Stimulated activated CD4-positive, alpha-beta T cell treated with anti-CD3 and anti-CD28 coated beads, TNF-alpha, amount 100 ng/mL, for 1 hour (primary cell): ENCODE results near the gene TRAF6.
"Not testable (repeated sequence)": the region's sequence is repeated elsewhere in the genome, so short reads cannot be mapped to it uniquely, and the experiment has no call there.

Experiments used
- DNase-seq, 3 donors: peaks; one replicate each; pipeline ENCODE4 v3.0.0-alpha.2; 2020; ENCODE audit warnings: low read depth in 3 of 3, low spot score in 1 of 3

TRAF6 gene

GRCh38 chr11:36493332-36493731 is 16.7 kb downstream of the TRAF6 start:
- DNase-seq = no peak

DNA sequence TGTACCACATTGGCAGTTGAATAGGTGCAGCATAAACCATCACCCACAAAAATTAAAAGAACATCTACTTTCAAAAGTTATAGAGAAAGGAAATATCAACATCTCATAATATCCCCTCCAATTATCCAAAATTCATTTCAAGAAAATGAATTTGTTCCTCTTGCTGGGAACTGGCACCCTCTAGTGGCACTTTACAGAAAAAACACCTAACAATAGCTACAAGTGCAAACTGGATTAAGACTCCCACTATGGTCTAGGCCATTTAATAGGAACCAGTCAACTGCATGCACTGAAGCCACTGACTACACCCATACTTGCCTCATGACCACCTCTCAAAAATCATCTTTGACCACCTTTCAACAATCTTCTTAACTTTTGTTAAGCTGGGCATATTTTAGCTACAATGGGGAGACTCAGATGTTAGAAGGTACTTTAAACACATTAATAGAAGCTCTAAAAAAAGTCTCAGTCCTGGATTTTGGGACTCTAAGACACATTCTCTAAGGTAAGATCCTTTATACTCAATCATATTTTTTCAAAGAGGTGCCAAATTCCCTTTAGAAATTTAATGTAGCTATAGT is 17.3 kb downstream of the TRAF6 start:
- no peak for DNase-seq

DNA sequence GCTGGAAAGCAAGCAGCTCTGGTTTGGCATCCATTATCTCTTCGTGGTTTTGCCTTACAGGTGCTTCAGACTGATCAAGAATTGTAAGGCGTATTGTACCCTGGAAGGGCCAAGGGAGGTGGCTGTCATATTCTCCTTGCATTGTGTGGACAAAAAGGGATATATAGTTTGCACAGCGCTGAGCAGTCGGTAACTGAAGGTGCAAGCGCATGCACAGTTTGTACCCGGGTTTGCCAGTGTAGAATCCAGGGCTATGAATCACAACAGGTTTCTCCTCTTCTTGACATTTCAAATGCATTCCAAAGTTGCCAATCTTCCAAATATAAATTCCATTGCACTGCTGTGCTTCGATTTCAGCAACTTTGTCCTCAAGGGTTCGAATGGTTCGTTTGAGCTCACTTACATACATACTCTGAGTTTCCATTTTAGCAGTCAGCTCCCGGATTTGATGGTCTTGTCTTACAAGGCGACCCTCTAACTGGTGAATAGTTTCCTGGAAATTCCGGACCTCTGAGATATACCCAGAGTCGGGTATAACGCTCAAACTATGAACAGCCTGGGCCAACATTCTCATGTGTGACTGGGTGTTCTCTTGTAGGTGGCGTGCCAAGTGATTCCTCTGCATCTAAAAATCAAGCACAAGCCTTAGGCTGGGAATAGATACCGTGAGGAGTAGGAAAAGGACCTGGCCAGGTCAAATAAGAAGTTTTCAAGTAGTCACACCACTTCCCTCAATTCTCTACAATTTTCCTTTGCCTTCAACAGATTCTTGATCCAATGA is 19.9 kb downstream of the TRAF6 start:
- no peak for DNase-seq

DNA sequence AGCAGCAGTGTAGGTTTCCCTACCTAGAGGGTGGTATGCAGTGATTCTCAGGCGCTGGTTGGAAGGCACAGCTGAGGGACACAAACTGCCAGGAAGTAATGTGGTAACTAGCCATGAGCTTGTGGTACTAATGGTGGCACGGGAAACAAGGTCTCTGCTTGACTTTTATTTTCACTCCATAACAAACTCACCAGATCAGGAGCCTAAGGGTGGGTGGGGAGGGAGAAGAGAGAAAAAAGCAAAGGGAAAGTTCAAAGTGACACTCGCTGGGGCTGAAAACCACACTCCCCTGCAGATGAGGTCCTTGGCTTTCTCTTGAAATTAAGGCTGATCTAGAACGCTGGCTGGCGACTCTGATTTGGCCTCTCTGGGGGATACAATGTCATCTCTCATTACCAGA is 22.0 kb downstream of the TRAF6 start:
- DNase-seq = no peak

DNA sequence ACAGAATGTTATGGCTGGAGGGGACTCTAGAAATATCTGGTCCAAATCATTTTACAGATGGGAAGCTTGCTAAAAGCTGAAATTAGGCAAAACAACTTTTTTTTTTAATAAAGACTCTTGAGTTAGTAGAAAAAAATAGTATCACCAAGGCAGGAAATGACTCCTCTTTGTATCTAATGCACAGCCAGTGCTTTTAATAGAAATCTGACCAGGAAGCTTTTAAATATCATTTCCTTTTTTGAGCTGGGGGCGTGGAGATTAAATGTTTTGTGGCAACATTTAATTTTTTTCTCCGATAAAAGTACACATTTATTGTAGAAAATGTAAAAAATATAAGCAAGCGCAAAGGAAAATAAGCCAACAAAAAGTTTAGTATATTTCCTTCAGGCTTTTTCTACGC is 22.5 kb downstream of the TRAF6 start:
- no peak for DNase-seq

DNA sequence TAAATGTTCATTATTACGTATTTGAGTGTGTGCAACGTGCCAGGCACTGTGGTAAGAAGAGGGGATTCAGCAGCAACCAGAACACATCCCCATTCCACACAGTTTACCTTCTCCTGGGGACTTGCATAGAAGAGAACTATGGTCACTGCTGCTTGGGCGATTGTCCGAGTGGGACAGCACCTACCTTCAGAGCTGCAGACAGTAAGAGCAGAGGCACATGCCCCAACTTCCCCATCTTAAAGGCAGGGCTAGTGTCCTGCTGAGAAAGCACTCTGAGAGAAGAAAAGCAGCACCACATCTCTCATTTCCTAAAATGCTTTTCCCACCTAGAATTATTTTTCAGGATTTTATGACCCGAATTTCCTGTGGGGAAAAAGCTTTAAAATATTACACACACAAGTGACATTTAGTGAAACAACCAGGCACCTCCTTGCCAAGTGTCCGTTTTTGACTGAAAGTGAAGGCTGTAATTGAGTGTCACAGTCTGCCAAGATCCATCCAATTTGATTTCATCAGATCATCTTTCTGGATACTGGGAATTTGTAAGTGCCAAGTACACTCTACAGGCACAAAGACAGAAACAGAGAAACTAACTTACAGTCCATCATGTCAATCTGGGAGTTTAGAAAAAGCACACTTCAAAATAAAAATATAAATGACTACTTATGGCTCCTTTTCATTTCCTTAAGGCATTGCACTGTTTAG is 24.6 kb downstream of the TRAF6 start:
- DNase-seq = no peak

DNA sequence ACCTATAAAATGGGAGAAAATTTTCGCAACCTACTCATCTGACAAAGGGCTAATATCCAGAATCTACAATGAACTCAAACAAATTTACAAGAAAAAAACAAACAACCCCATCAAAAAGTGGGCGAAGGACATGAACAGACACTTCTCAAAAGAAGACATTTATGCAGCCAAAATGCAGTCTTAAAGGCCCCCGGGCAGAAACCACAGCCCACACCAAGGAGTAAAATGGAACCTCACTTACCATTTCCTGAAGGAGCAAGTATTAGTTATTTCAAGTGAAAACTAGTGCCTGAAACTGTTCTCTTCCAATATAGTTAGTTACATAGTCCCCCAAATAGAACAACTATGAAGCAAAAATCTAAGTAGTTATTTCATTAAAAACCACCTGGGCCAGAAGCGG is 27.0 kb downstream of the TRAF6 start:
- DNase-seq = not testable (repeated sequence)

DNA sequence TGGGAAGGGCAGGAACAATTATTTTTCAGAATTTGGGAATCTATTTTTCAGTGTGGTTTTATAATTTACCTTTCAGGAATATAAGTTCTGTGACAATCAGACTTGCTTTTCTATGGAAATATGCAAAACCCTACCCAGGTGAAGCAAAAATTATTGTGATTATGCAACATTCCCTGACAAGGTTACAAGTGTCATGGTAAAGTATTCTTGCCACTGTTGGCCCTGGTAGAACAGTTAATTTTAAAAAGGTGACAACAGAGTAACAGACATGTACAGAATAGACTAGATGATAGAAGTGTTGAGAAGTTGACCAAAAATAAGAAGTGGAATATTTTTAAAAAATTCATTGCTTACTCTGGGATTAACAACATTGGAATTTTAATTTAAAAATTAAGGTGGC is 29.2 kb downstream of the TRAF6 start:
- no peak for DNase-seq

GRCh38 chr11:36478700-36479329 is 31.3 kb downstream of the TRAF6 start:
- no peak for DNase-seq

- no peak for DNase-seq
These were observed 34.9 kb downstream of the TRAF6 start for GRCh38 chr11:36475192-36475591.

- no peak for DNase-seq
These were observed 38.5 kb downstream of the TRAF6 start for GRCh38 chr11:36471577-36471976.

- DNase-seq = no peak
These were observed 39.9 kb downstream of the TRAF6 start for GRCh38 chr11:36469881-36470802.

DNA sequence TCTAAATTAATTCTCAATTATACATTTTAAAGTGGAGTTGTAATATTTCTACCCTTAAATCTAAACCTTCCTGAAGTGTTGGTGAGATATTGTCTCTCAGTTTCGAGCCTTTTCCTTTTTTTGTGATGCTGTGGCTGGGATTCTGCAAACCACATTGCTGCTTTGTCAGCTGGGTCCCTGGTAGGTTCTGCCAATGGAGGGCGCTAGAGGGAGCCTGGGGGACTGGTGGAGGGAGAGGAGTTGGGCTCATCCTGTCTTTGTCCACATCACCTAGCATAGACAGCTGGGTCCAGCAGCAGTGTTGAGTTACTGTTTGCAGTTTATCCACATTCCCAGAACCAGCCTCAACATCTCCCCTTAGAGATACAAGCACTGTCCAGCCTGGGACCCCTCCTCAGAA is 41.0 kb downstream of the TRAF6 start:
- DNase-seq = no peak

GRCh38 chr11:36467916-36468315 is 42.2 kb downstream of the TRAF6 start:
- no peak for DNase-seq

DNA sequence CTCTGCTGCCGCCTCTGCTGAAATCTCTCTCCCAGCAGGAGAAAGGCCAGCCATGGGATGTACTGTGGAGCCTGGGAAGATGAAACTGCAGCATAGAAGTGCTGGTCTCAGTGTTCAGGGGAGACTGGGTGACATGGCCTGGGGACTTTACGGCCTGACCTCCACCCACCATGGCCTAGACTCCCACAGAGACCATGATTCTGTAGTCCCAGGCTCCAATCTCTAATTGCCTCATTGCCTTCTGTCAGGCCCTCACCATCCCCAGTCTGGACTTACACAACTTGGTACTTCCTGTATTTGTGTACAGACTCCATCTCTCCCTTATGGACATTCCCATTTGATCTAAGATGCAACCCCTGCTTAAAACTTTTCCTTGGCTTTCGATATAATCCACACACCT is 43.1 kb downstream of the TRAF6 start:
- no peak for DNase-seq

GRCh38 chr11:36465449-36466163 is 44.5 kb downstream of the TRAF6 start:
- DNase-seq = no peak

DNA sequence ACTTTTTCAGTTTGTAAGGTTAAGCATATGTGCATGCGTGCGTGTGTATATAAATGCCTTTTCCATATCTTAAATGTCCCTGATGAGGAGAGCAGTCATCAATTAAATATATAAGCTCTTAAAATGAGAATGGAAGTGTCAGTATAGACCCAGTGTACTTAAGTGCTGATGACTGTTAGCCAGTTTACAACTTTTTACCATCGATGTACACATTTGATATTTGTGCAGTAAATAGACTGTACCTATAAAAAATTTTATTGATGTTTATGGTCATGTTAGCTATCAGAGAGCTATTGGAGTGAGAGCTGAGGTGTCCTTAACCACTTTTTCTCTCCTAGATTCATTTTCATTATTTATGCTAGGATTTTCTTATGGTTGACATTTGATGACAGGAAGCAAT is 45.4 kb downstream of the TRAF6 start:
- DNase-seq = no peak

DNA sequence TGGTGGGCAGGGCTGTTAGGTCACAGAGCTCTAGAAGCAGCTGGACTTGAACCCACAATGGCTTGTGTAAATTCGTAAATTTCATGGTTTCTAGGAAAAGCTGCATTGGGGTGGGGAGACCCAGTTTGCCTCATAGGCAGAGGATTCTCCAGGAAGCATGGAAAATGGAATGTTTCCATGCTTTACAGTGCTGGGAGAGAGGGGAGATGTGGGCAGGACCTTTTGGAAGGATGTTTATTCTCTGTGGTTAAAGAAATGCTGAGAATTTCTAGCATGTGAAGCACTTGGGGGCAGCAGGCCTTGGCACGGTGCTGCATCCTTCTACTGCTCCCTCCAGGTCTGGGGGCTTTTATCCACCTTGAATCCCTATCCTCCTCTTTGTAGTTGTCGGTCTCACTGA is 46.3 kb downstream of the TRAF6 start:
- DNase-seq = no peak

DNA sequence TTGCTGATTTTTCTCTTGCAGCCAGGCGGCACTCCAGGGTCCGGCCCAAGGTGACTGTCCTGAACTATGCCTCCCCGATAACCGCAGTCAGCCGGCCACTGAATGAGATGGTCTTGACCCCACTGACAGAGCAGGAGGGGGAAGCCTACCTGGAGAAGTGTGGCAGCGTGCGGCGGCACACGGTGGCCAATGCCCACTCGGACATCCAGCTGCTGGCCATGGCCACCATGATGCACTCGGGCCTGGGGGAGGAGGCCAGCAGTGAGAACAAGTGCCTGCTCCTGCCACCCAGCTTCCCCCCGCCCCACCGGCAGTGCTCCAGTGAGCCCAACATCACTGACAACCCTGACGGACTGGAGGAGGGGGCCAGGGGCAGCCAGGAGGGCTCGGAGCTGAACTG is 47.8 kb downstream of the TRAF6 start:
- no peak for DNase-seq

DNA sequence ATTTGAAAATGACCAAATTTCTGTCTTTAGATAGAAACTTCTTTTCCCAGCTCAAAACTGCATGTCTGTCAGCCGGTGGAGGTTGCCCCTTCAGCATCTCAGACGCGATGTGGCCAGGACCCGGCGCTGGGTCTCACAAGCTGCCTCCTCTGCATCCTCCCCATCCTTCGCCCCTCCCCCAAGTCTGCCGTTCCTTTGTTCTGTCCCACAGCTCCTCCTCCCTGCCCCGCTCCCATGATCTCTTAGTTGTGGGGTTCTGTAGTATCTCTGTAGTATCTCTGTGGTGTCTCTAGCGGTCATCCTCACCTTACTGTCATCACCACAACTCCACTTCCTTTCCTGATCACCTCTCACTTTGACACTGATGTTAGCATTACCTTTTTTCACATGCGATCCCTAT is 49.9 kb downstream of the TRAF6 start:
- DNase-seq = no peak
